ENCODE results near the gene HAO1.
"Not testable (repeated sequence)": the region's sequence is repeated elsewhere in the genome, so short reads cannot be mapped to it uniquely, and the experiment has no call there.

Gene HAO1

GRCh38 chr20:7959484-7959883, 19.2 kb upstream of the HAO1 start:
- CTCF ChIA-PET: no interaction called here
- DNase-seq (ENCODE audit: low spot score): no peak
- POLR2A ChIA-PET (ENCODE audit: low non-redundant PET): no interaction called here
- TF ChIP-seq CTCF (conservative IDR thresholded peaks at IDR 0.05; ENCODE audit: low read depth): no peak
- H3K27ac ChIP-seq: no peak overlapping the region

DNA sequence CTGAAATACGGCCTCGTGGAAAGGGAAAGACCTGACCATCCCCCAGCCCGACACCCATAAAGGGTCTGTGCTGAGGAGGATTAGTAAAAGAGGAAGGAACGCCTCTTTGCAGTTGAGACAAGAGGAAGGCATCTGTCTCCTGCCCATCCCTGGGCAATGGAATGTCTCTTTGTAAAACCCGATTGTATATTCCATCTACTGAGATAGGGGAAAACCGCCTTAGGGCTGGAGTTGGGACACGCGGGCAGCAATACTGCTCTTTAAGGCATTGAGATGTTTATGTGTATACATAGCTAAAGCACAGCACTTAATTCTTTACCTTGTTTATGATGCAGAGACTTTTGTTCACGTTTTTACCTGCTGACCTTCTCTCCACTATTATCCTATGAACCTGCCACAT, 16.3 kb upstream of the HAO1 start:
- DNase-seq (ENCODE audit: low spot score); CTCF ChIA-PET; H3K27ac ChIP-seq; POLR2A ChIA-PET (ENCODE audit: low non-redundant PET): not testable (repeated sequence)

DNA sequence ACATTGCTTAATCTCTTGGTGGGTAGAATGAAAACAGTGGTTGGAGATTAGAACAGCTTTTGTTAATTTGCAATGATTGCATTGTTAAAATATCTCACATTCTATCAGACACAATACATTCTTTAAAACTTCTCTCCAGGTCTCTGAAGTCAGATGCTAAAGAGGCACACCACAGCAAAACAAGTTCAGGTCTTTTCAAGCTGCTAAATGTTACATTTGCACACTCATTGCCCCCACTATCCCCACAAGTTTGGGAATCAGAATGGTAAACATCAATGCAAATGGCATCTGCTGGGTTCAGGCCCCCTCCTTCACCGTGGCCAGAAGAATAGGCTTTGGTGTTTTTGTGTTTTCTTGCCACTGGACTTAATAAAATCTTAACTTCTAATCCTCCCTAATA, 10.1 kb upstream of the HAO1 start:
- no peak overlapping the region for H3K27ac ChIP-seq
- POLR2A ChIA-PET (ENCODE audit: low non-redundant PET): no interaction called here
- no peak for TF ChIP-seq CTCF (conservative IDR thresholded peaks at IDR 0.05; ENCODE audit: low read depth)
- no peak for DNase-seq (ENCODE audit: low spot score)
- CTCF ChIA-PET: interaction anchor here (0.9 kb wide), 1 partner anchor 14 kb away, joined by 3 read pairs; no protein-coding TSS in a partner anchor

DNA sequence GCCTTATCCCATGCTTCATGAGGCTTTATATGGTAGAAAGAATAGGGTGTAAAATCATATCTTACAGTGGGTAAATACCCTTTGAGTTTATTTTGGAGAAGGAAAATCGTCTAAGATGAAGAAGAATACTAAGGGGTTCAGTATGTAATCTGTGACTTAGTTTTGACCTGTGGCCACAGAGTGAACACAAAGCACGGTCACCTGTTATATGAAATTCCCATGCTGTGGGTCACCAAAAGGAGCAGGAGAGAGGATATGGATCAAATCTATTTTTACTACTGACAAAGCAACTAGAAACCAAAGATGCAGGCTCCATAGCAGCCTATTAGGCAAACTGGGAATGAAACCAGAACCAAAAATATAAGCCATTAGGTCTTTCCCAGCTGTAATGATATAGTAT, 3.6 kb upstream of the HAO1 start:
- DNase-seq (ENCODE audit: low spot score): no peak
- H3K27ac ChIP-seq: no peak overlapping the region
- ChIA-PET CTCF (no interaction called here), POLR2A (ENCODE audit: low non-redundant PET) (no interaction called here)
- no peak for TF ChIP-seq CTCF (conservative IDR thresholded peaks at IDR 0.05; ENCODE audit: low read depth)

- DNase-seq (ENCODE audit: low spot score): no peak
- H3K27ac ChIP-seq: no peak overlapping the region
- POLR2A ChIA-PET (ENCODE audit: low non-redundant PET): no interaction called here
- CTCF ChIA-PET: no interaction called here
- no peak for TF ChIP-seq CTCF (conservative IDR thresholded peaks at IDR 0.05; ENCODE audit: low read depth)
These were observed 595 bp downstream of the HAO1 start for GRCh38 chr20:7939663-7940062.

DNA sequence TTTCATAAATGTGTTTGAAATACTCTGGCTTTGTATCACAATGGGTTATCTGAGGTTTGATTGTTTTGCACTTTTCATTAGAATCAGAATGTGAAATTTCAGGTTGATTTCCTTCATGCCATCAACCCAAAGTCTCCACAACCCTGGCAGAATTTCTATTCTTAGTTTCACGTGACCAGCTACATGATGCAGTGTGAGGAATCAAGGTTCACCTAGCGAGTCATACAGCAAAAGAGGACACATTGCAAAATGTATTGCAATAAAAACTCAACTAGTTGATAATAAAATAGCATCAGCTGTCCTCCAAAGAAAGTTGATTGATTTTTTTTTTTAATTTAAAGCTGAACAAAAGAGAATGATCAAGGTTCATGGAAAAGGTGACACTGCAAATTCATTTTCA, 2.2 kb downstream of the HAO1 start:
- no peak for TF ChIP-seq CTCF (conservative IDR thresholded peaks at IDR 0.05; ENCODE audit: low read depth)

DNA sequence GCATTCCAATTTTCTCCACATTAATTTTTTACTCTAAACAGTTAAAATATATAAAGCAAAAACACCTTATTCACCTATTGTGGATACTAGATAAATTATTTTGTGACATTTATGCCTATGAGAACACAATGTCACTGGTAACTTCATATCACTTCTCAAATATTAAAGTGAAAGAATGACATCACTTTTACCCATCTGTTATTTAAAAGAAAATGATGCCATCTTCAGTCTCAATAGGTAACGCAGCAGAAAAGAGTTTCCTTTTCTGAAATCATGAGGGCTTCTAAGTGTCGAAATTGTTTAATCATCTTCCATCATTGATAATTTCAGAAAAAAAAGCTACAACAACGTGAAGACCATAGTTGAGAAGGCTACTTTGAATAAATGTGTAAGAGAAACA, 2.9 kb downstream of the HAO1 start:
- DNase-seq (ENCODE audit: low spot score): no peak
- TF ChIP-seq CTCF (conservative IDR thresholded peaks at IDR 0.05; ENCODE audit: low read depth): no peak
- H3K27ac ChIP-seq: no peak overlapping the region
- CTCF ChIA-PET: interaction anchor here (0.5 to 4.0 kb wide), 4 partner anchors 8 to 1137 kb away, joined by 3 to 43 read pairs (median 3); no protein-coding TSS in a partner anchor
- POLR2A ChIA-PET (ENCODE audit: low non-redundant PET): no interaction called here

More for the DNA sequence above, 2.2 kb downstream of the HAO1 start:
- no peak overlapping the region for H3K27ac ChIP-seq
- ChIA-PET CTCF (interaction anchor here (4.0 kb wide), 1 partner anchor 784 kb away, joined by 43 read pairs; no protein-coding TSS in a partner anchor), POLR2A (ENCODE audit: low non-redundant PET) (no interaction called here)
- DNase-seq (ENCODE audit: low spot score): no peak

Measured in RWPE1 (cell line).